SK-N-SH (cell line): ENCODE data around the gene CBFA2T2. TPM values are rescaled to one million over a fixed set of nuclear protein-coding genes. Genes with fewer than 3 reads are reported as not detected.

ENCODE experiments used
- CTCF ChIA-PET: fragments of 300-600, 350-600 bp; formaldehyde crosslinking; extraction: SDS; loops from one replicate; lab custom pipeline; 2021; lab: Yijun Ruan, JAX
- POLR2A ChIA-PET: fragments of 350-600 bp; sonication (Branson Sonifier 250); formaldehyde crosslinking; extraction: SDS; loops from one replicate; lab custom pipeline; 2020; ENCODE audit warnings: antibody characterized with exemption, inconsistent platforms; lab: Yijun Ruan, JAX
- DNase-seq: peaks from one replicate; pipeline ENCODE4 v3.0.0; 2012
- H2AFZ ChIP-seq: fragments of 200-600 bp; sonication (generic); 2 replicates; pipeline ENCODE4 v1.8.1; 2016; ENCODE audit warnings: antibody characterized with exemption, mild to moderate bottlenecking, low read depth
- H3F3A ChIP-seq: fragments of 200-600 bp; sonication (generic); replicated peaks from 2 replicates; pipeline ENCODE3; 2016; ENCODE audit warnings: antibody characterized with exemption, mild to moderate bottlenecking; ENCODE audit not compliant: insufficient read depth
- H3K27ac ChIP-seq, 2 experiments: fragments of 200-500 bp in 1 of 2; fragments of 200-600 bp in 1 of 2; sonication (Bioruptor generic) in 1 of 2; sonication (generic), shearing (Covaris generic) in 1 of 2; 2 replicates each; pipeline versions ENCODE4 v1.5.1 to v1.6.1; 2014 to 2016; ENCODE audit warnings: low read depth in 2 of 2, inconsistent platforms in 1 of 2, low read length in 1 of 2, mild to moderate bottlenecking in 1 of 2, mixed read lengths in 1 of 2
- H3K27me3 ChIP-seq: fragments of 200-600 bp; sonication (generic), shearing (Covaris generic); 2 replicates; pipeline ENCODE4 v1.6.1; 2016; ENCODE audit warnings: mixed run types; ENCODE audit not compliant: insufficient read depth
- H3K36me3 ChIP-seq, 2 experiments: fragments of 200-500 bp in 1 of 2; fragments of 200-600 bp in 1 of 2; sonication (Bioruptor generic) in 1 of 2; sonication (generic) in 1 of 2; replicated peaks in 1 of 2; 2 replicates each; pipeline versions ENCODE3 to v1.5.1; 2014 to 2016; ENCODE audit warnings: low read length in 1 of 2, mild to moderate bottlenecking in 1 of 2; ENCODE audit not compliant: insufficient read depth in 2 of 2, control insufficient read depth in 1 of 2
- H3K4me1 ChIP-seq, 2 experiments: fragments of 200-500 bp in 1 of 2; fragments of 200-600 bp in 1 of 2; sonication (Bioruptor generic) in 1 of 2; sonication (generic), shearing (Covaris generic) in 1 of 2; 2 replicates each; pipeline versions ENCODE4 v1.5.1 to v1.6.1; 2014 to 2016; ENCODE audit warnings: low read depth in 1 of 2, low read length in 1 of 2, mixed run types in 1 of 2; ENCODE audit not compliant: insufficient read depth in 2 of 2, control insufficient read depth in 1 of 2
- H3K4me2 ChIP-seq: fragments of 200-600 bp; sonication (generic), shearing (Covaris generic); 2 replicates; pipeline ENCODE4 v1.6.1; 2017; ENCODE audit warnings: mixed run types
- H3K4me3 ChIP-seq, 2 experiments: fragments of 200-500 bp in 1 of 2; fragments of 200-600 bp in 1 of 2; sonication (Bioruptor generic) in 1 of 2; sonication (generic), shearing (Covaris generic) in 1 of 2; 2 replicates each; pipeline versions ENCODE4 v1.5.1 to v1.8.1; 2014 to 2016; ENCODE audit warnings: low read depth in 2 of 2, inconsistent platforms in 1 of 2, low read length in 1 of 2, mild to moderate bottlenecking in 1 of 2, mixed read lengths in 1 of 2, moderate library complexity in 1 of 2
- H3K79me2 ChIP-seq: fragments of 200-600 bp; sonication (generic); 2 replicates; pipeline ENCODE4 v1.8.1; 2017; ENCODE audit warnings: mild to moderate bottlenecking; ENCODE audit not compliant: insufficient read depth
- H3K9ac ChIP-seq: fragments of 200-600 bp; sonication (generic); 2 replicates; pipeline ENCODE4 v1.6.1; 2017; ENCODE audit warnings: mixed run types
- H3K9me2 ChIP-seq: fragments of 200-600 bp; sonication (generic); 2 replicates; pipeline ENCODE4 v1.6.1; 2017; ENCODE audit warnings: mixed run types
- H3K9me3 ChIP-seq: fragments of 200-600 bp; sonication (generic); 2 replicates; pipeline ENCODE4 v1.6.1; 2017; ENCODE audit warnings: mixed run types, mild to moderate bottlenecking, moderate library complexity
- H4K20me1 ChIP-seq: fragments of 200-600 bp; sonication (generic); 2 replicates; pipeline ENCODE4 v1.6.1; 2017; ENCODE audit warnings: mild to moderate bottlenecking, mixed run types; ENCODE audit not compliant: insufficient read depth
- CHD2 ChIP-seq: fragments of 150-350 bp; IDR thresholded peaks from 2 replicates; pipeline ENCODE4 v1.6.1; 2018; ENCODE audit warnings: low read length; ENCODE audit not compliant: partially characterized antibody
- EP300 ChIP-seq, 2 experiments: IDR thresholded peaks; 2 replicates each; pipeline versions ENCODE4 v1.4.0 to v1.6.1; 2012; ENCODE audit warnings: borderline replicate concordance in 1 of 2, low read depth in 1 of 2, low read length in 1 of 2
- EZH2phosphoT487 ChIP-seq: fragments of 200-600 bp; sonication (generic); IDR thresholded peaks from 2 replicates; pipeline ENCODE4 v1.6.1; 2017; ENCODE audit warnings: low read depth, mixed run types, mild to moderate bottlenecking, antibody characterized with exemption, moderate library complexity, borderline replicate concordance
- FOSL2 ChIP-seq: IDR thresholded peaks from 2 replicates; pipeline ENCODE4 v1.4.0; 2012; ENCODE audit warnings: low read depth, mild to moderate bottlenecking, moderate library complexity, borderline replicate concordance
- FOXJ3 ChIP-seq: sonication (generic); formaldehyde crosslinking; IDR thresholded peaks from 2 replicates; pipeline ENCODE4 v1.5.1; 2020; ENCODE audit warnings: mild to moderate bottlenecking, missing genetic modification reagents
- FOXM1 ChIP-seq: IDR thresholded peaks from 2 replicates; pipeline ENCODE4 v1.4.0; 2012; ENCODE audit warnings: low read depth, mild to moderate bottlenecking
- JUND ChIP-seq: IDR thresholded peaks from 2 replicates; pipeline ENCODE4 v1.4.0; 2012
- MEF2A ChIP-seq: IDR thresholded peaks from 2 replicates; pipeline ENCODE4 v1.4.0; 2012; ENCODE audit warnings: low read depth, borderline replicate concordance
- NRF1 ChIP-seq: IDR thresholded peaks from 2 replicates; pipeline ENCODE4 v1.6.1; 2012; ENCODE audit warnings: low read depth, mild to moderate bottlenecking, low read length
- RCOR1 ChIP-seq: fragments of 150-350 bp; IDR thresholded peaks from 2 replicates; pipeline ENCODE4 v1.6.1; 2017; ENCODE audit warnings: antibody characterized with exemption, low read length
- TAF1 ChIP-seq: IDR thresholded peaks from 2 replicates; pipeline ENCODE4 v1.6.1; 2012; ENCODE audit warnings: low read depth, mild to moderate bottlenecking, low read length, moderate library complexity, borderline replicate concordance
- YY1 ChIP-seq: IDR thresholded peaks from 2 replicates; pipeline ENCODE4 v1.4.0; 2012; ENCODE audit warnings: low read depth, mild to moderate bottlenecking
- WGBS: methylation state at CpG from one replicate; pipeline ENCODE4 v1.1.6; 2017; ENCODE audit warnings: low lambda C conversion rate; 5-methylcytosine and 5-hydroxymethylcytosine counted together
- polyA plus RNA-seq, 3 experiments: library from polyadenylated mRNA; depleted of rRNA; stranded (reverse); fragments of >200 nt; gene quantifications; 2 replicates each; pipeline ENCODE4 v1.2.3, GENCODE V29; 2012
- TF ChIP-seq, protein P1 (sequence below): fragments of 200-600 bp; sonication (generic); IDR thresholded peaks from 2 replicates; pipeline ENCODE4 v1.6.1; 2017; ENCODE audit warnings: antibody characterized with exemption, mild to moderate bottlenecking, moderate library complexity
- TF ChIP-seq, protein P2 (sequence below): IDR thresholded peaks from 2 replicates; pipeline ENCODE4 v1.4.0; 2012; ENCODE audit warnings: low read depth, borderline replicate concordance
- TF ChIP-seq, protein P3 (sequence below): IDR thresholded peaks from 2 replicates; pipeline ENCODE4; 2012
- TF ChIP-seq, protein P4 (sequence below): IDR thresholded peaks from 2 replicates; pipeline ENCODE4 v1.6.1; 2012; ENCODE audit warnings: mild to moderate bottlenecking, low read depth, low read length, moderate library complexity

Gene CBFA2T2
- polyA plus RNA-seq, 1 of the 3 experiments (the other 2 are of a cell fraction): 11.0 TPM

DNA sequence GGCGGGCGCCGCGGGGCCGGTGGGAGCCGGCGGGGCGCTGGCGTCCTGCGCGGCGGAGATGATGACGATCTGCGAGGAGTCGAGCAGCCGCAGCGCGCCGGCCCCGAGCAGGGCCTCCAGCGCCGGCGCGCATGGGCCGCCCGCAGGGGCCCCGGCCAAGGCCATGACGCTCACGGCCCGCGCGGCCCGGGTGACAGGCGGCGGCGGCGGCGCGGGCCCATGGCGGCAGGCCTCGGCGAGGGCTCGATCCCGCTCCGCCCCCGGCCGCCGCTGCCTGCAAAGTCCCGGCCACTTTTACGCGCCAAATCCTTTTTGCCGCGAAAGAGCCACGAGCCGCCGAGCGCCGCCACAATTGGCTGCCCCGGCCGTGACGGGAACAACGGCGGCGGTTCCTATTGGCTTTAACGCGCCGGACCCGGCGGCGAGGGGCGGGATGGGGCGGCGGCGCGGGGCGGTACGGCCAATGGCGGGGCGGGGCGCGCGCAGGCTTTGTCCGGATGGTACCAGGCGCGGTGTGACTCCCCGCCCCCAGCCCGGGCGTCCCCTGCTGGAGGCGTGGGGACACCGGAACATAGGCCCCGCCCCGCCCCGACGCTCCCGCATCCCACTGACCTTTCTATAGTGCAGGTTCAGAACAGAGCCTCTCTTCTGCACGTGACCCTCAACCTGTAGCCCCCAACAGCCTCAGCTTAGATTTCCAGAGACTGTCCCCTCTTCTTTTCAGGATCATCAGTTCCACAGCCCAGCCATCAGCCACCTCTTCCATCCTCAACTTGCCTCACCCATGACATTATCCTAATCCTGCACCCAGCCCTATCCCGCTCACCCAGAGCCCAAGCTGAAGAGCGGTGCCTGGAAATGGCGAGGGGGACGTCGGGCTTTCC lies 196.4 kb downstream of the CBFA2T2 start, which contains the start of gene E2F1 (continued):
- TF ChIP-seq FOSL2 (no peak), RCOR1 (no peak), JUND (no peak), FOXM1 (no peak), YY1 (no peak), MEF2A (no peak), EZH2phosphoT487 (no peak), CHD2 (peak; percentile 67), NRF1 (peak; percentile 70), FOXJ3 (CRISPR knock-in tag) (no peak), TAF1 (0 out of 2 replicates have a peak, but pooled peaks have one; percentile 32)
- TF ChIP-seq, protein P1, sequence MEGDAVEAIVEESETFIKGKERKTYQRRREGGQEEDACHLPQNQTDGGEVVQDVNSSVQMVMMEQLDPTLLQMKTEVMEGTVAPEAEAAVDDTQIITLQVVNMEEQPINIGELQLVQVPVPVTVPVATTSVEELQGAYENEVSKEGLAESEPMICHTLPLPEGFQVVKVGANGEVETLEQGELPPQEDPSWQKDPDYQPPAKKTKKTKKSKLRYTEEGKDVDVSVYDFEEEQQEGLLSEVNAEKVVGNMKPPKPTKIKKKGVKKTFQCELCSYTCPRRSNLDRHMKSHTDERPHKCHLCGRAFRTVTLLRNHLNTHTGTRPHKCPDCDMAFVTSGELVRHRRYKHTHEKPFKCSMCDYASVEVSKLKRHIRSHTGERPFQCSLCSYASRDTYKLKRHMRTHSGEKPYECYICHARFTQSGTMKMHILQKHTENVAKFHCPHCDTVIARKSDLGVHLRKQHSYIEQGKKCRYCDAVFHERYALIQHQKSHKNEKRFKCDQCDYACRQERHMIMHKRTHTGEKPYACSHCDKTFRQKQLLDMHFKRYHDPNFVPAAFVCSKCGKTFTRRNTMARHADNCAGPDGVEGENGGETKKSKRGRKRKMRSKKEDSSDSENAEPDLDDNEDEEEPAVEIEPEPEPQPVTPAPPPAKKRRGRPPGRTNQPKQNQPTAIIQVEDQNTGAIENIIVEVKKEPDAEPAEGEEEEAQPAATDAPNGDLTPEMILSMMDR: peak; percentile 34

DNA sequence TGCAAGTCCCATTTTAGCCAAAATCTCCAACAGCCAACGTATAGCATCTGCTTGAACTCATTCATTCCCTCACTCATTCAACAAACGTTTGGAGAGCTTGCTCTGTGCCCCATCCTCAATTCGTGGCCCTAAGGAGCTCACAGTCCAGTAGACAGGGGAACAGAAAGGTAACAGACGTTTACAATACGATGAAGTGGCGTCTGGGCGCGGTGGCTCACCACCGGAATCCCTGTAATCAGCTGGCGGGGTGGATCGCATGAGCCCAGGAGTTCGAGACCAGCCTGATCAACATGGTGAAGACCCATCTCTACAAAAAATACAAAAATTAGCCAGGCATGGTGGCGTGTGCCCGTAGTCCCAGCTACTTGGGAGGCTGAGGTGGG lies 197.1 kb downstream of the CBFA2T2 start:
- Histone ChIP-seq H3K79me2 (peaks cover 34% of the 10 kb centered on the region), H2AFZ (peak overlapping the region; percentile 92), H3K9me2 (no peaks in the 10 kb centered on the region), H3K4me2 (peak overlapping the region; percentile 62), H3K9ac (no peak overlapping the region), H3K4me1 (peaks cover 7 to 19% of the 10 kb centered on the region in 2 experiments; a peak in 2 of 4 replicates), H3K27ac (peak overlapping the region in 1 of 2 experiments; percentile 24; a peak in 1 of 4 replicates), H4K20me1 (no peaks in the 10 kb centered on the region; the same call in 1 of the 2 replicates), H3K27me3 (no peaks in the 10 kb centered on the region), H3K36me3 (no peaks in the 10 kb centered on the region), H3K4me3 (peak overlapping the region; percentile 32 to 35; a peak in 3 of 4 replicates), H3K9me3 (no peaks in the 10 kb centered on the region), H3F3A (no peaks in the 10 kb centered on the region)
- TF ChIP-seq TAF1: no peak
- no peak for TF ChIP-seq EZH2phosphoT487
- no peak for TF ChIP-seq JUND
- TF ChIP-seq EP300 (IDR thresholded peaks at IDR 0.05; ENCODE audit: borderline replicate concordance in 1 of 2, low read depth in 1 of 2, low read length in 1 of 2): no peak
- TF ChIP-seq, protein P1: no peak
- TF ChIP-seq, protein P2, sequence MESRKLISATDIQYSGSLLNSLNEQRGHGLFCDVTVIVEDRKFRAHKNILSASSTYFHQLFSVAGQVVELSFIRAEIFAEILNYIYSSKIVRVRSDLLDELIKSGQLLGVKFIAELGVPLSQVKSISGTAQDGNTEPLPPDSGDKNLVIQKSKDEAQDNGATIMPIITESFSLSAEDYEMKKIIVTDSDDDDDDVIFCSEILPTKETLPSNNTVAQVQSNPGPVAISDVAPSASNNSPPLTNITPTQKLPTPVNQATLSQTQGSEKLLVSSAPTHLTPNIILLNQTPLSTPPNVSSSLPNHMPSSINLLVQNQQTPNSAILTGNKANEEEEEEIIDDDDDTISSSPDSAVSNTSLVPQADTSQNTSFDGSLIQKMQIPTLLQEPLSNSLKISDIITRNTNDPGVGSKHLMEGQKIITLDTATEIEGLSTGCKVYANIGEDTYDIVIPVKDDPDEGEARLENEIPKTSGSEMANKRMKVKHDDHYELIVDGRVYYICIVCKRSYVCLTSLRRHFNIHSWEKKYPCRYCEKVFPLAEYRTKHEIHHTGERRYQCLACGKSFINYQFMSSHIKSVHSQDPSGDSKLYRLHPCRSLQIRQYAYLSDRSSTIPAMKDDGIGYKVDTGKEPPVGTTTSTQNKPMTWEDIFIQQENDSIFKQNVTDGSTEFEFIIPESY: no peak
- TF ChIP-seq, protein P3, sequence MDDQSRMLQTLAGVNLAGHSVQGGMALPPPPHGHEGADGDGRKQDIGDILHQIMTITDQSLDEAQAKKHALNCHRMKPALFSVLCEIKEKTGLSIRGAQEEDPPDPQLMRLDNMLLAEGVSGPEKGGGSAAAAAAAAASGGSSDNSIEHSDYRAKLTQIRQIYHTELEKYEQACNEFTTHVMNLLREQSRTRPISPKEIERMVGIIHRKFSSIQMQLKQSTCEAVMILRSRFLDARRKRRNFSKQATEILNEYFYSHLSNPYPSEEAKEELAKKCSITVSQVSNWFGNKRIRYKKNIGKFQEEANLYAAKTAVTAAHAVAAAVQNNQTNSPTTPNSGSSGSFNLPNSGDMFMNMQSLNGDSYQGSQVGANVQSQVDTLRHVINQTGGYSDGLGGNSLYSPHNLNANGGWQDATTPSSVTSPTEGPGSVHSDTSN: no peak
- no peak for TF ChIP-seq RCOR1
- no peak for TF ChIP-seq YY1
- TF ChIP-seq, protein P4, sequence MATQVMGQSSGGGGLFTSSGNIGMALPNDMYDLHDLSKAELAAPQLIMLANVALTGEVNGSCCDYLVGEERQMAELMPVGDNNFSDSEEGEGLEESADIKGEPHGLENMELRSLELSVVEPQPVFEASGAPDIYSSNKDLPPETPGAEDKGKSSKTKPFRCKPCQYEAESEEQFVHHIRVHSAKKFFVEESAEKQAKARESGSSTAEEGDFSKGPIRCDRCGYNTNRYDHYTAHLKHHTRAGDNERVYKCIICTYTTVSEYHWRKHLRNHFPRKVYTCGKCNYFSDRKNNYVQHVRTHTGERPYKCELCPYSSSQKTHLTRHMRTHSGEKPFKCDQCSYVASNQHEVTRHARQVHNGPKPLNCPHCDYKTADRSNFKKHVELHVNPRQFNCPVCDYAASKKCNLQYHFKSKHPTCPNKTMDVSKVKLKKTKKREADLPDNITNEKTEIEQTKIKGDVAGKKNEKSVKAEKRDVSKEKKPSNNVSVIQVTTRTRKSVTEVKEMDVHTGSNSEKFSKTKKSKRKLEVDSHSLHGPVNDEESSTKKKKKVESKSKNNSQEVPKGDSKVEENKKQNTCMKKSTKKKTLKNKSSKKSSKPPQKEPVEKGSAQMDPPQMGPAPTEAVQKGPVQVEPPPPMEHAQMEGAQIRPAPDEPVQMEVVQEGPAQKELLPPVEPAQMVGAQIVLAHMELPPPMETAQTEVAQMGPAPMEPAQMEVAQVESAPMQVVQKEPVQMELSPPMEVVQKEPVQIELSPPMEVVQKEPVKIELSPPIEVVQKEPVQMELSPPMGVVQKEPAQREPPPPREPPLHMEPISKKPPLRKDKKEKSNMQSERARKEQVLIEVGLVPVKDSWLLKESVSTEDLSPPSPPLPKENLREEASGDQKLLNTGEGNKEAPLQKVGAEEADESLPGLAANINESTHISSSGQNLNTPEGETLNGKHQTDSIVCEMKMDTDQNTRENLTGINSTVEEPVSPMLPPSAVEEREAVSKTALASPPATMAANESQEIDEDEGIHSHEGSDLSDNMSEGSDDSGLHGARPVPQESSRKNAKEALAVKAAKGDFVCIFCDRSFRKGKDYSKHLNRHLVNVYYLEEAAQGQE: no peak
- ChIA-PET CTCF (interaction anchor here (0.7 to 4.5 kb wide), 5 partner anchors 10 to 382 kb away, joined by 3 to 15 read pairs (median 3); no protein-coding TSS in a partner anchor), POLR2A (interaction anchor here (0.6 kb wide), 1 partner anchor 10 kb away, joined by 3 read pairs; no protein-coding TSS in a partner anchor)
- 88% methylated on average over 14 of the region's 14 CpGs for WGBS
- DNase-seq: no peak
